ENCODE results near the gene OTULIN.

DNA sequence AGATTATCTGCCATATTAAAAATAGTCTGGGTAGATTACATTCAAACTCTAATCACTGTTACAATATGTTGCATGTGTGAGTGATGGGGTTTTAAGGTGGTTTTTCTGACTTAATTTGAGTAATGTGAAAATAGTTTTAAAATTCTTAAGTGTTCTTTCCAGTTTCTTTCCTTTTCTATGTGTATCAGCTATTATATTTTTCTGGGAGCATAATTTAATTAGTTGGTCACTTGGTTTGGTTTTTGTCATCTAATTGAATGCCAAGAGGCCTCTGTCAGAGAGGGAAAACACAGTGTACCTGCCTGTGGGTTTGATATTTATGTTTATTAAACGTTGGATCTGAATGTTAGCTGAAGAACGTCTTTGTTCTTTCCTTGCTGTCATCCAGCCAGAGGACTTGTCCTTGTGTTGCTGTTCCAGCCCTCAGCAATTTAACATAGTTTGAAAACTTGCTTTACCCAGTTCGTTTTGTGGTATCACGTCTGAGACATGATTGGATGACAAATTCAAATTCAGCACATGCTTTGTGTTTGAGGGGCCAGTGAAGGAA is 19.5 kb downstream of the OTULIN start:
- no peak for TF ChIP-seq EZH2phosphoT487 (IDR thresholded peaks at IDR 0.05; ENCODE audit: low read depth)
- TF ChIP-seq, protein P1, sequence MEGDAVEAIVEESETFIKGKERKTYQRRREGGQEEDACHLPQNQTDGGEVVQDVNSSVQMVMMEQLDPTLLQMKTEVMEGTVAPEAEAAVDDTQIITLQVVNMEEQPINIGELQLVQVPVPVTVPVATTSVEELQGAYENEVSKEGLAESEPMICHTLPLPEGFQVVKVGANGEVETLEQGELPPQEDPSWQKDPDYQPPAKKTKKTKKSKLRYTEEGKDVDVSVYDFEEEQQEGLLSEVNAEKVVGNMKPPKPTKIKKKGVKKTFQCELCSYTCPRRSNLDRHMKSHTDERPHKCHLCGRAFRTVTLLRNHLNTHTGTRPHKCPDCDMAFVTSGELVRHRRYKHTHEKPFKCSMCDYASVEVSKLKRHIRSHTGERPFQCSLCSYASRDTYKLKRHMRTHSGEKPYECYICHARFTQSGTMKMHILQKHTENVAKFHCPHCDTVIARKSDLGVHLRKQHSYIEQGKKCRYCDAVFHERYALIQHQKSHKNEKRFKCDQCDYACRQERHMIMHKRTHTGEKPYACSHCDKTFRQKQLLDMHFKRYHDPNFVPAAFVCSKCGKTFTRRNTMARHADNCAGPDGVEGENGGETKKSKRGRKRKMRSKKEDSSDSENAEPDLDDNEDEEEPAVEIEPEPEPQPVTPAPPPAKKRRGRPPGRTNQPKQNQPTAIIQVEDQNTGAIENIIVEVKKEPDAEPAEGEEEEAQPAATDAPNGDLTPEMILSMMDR (IDR thresholded peaks at IDR 0.05; ENCODE audit: low read depth, low read length): no peak

Measured in OCI-LY3 (cell line).